HCT116 (cell line): ENCODE measurements around the gene DENND1A. TPM values are rescaled to one million over a fixed set of nuclear protein-coding genes. Genes with fewer than 3 reads are reported as not detected.

Experiments used
- ATAC-seq: fragments of 200-7000 bp; cut with Tn5 transposase; 2 replicates; pipeline ENCODE4 v1.9.1; 2020; ENCODE audit warnings: mild to moderate bottlenecking, moderate library complexity
- BruUV-seq: library from RNA; stranded (reverse); fragments of 400-500 nt; replicated peaks from 2 replicates; lab custom pipeline; 2021; lab: Mats Ljungman, UMichigan
- CTCF ChIA-PET: fragments of 300-600 bp; sonication (Branson Sonifier 250); formaldehyde crosslinking; loops from one replicate; lab custom pipeline; 2021; ENCODE audit warnings: antibody characterized with exemption; lab: Charles Lee
- POLR2A ChIA-PET: fragments of 300-600, 350-600 bp; sonication (Branson Sonifier 250); formaldehyde crosslinking; loops from one replicate; lab custom pipeline; 2021; ENCODE audit warnings: antibody characterized with exemption; lab: Charles Lee
- RAD21 ChIA-PET, 2 experiments: fragments of 300-600 bp; sonication (Branson Sonifier 250); formaldehyde crosslinking; loops; one replicate each; lab custom pipeline; 2023; ENCODE audit warnings: low total read pairs in 2 of 2; ENCODE audit not compliant: uncharacterized antibody in 2 of 2, unreplicated experiment in 2 of 2, low non-redundant PET in 1 of 2; lab: Charles Lee
- DNase-seq: peaks from one replicate; pipeline ENCODE4 v3.0.0-alpha.2; 2010; ENCODE audit warnings: low read depth, low spot score
- H2AFZ ChIP-seq: fragments of 200-600 bp; shearing (Covaris generic), sonication (generic); 2 replicates; pipeline ENCODE4 v1.6.1; 2017; ENCODE audit warnings: low read depth, mixed run types, mixed read lengths, antibody characterized with exemption, low read length; ENCODE audit not compliant: poor library complexity, severe bottlenecking
- H3K27ac ChIP-seq: 2 replicates; pipeline ENCODE4 v1.5.1; 2012; ENCODE audit warnings: low read depth, low read length
- H3K27me3 ChIP-seq: fragments of 200-600 bp; sonication (generic); 2 replicates; pipeline ENCODE4 v1.6.1; 2016; ENCODE audit warnings: mixed run types, low read length, mixed read lengths; ENCODE audit not compliant: insufficient read depth
- H3K36me3 ChIP-seq, 2 experiments: fragments of 200-500 bp in 1 of 2; fragments of 200-600 bp in 1 of 2; sonication (Bioruptor generic) in 1 of 2; sonication (generic) in 1 of 2; 2 replicates each; pipeline versions ENCODE4 v1.5.1 to v1.6.1; 2014 to 2016; ENCODE audit warnings: low read length in 2 of 2, inconsistent platforms in 1 of 2, mixed read lengths in 1 of 2, mixed run types in 1 of 2; ENCODE audit not compliant: insufficient read depth in 2 of 2, control insufficient read depth in 1 of 2
- H3K4me1 ChIP-seq, 2 experiments: fragments of 200-600 bp in 1 of 2; sonication (generic) in 1 of 2; 2 replicates each; pipeline versions ENCODE4 v1.5.1 to v1.6.1; 2012 to 2017; ENCODE audit warnings: low read length in 2 of 2, inconsistent platforms in 1 of 2, mild to moderate bottlenecking in 1 of 2, mixed read lengths in 1 of 2, mixed run types in 1 of 2, moderate library complexity in 1 of 2; ENCODE audit not compliant: insufficient read depth in 2 of 2, control insufficient read depth in 1 of 2
- H3K4me2 ChIP-seq: fragments of 200-600 bp; sonication (generic); 2 replicates; pipeline ENCODE4 v1.6.1; 2017; ENCODE audit warnings: mixed run types, low read length, mixed read lengths
- H3K4me3 ChIP-seq, 2 experiments: fragments of 200-600 bp in 1 of 2; sonication (generic) in 1 of 2; replicated peaks in 1 of 2; 2 replicates each; pipeline ENCODE4 v1.5.1; 2011 to 2016; ENCODE audit warnings: low read length in 2 of 2, control low read depth in 1 of 2, low read depth in 1 of 2, mild to moderate bottlenecking in 1 of 2, mixed read lengths in 1 of 2, mixed run types in 1 of 2
- H3K79me2 ChIP-seq: fragments of 200-600 bp; sonication (generic); 2 replicates; pipeline ENCODE4 v1.6.1; 2017; ENCODE audit warnings: mild to moderate bottlenecking, mixed run types, low read length, moderate library complexity, mixed read lengths; ENCODE audit not compliant: insufficient read depth
- H3K9ac ChIP-seq: fragments of 200-600 bp; sonication (generic); 2 replicates; pipeline ENCODE4 v1.6.1; 2016; ENCODE audit warnings: low read length, mixed read lengths
- H3K9me2 ChIP-seq: fragments of 200-600 bp; sonication (generic), shearing (Covaris generic); 2 replicates; pipeline ENCODE4 v1.6.1; 2017; ENCODE audit warnings: mixed run types, mild to moderate bottlenecking, moderate library complexity; ENCODE audit not compliant: insufficient read depth
- H3K9me3 ChIP-seq, 2 experiments: fragments of 200-500 bp in 1 of 2; fragments of 200-600 bp in 1 of 2; sonication (Bioruptor generic) in 1 of 2; sonication (generic) in 1 of 2; 2 replicates each; pipeline ENCODE4 v1.6.1; 2014 to 2017; ENCODE audit warnings: low read length in 2 of 2, mixed read lengths in 2 of 2, inconsistent platforms in 1 of 2, low read depth in 1 of 2, mild to moderate bottlenecking in 1 of 2, mixed run types in 1 of 2, moderate library complexity in 1 of 2; ENCODE audit not compliant: control insufficient read depth in 1 of 2, insufficient read depth in 1 of 2
- H4K20me1 ChIP-seq: fragments of 200-600 bp; sonication (generic), shearing (Covaris generic); 2 replicates; pipeline ENCODE4 v1.6.1; 2017; ENCODE audit warnings: mixed run types, mild to moderate bottlenecking, moderate library complexity; ENCODE audit not compliant: insufficient read depth
- ATF3 ChIP-seq: IDR thresholded peaks from 2 replicates; pipeline ENCODE4 v1.6.1; 2012
- ELF1 ChIP-seq: IDR thresholded peaks from 2 replicates; pipeline ENCODE4 v1.6.1; 2012; ENCODE audit warnings: low read depth, borderline replicate concordance
- FOSL1 ChIP-seq: IDR thresholded peaks from 2 replicates; pipeline ENCODE4 v1.6.1; 2012; ENCODE audit warnings: low read depth
- JUND ChIP-seq: IDR thresholded peaks from 2 replicates; pipeline ENCODE4 v1.6.1; 2012
- POLR2A ChIP-seq: IDR thresholded peaks from 2 replicates; pipeline ENCODE4 v1.7.0; 2011; ENCODE audit warnings: borderline replicate concordance; ENCODE audit not compliant: insufficient read depth, insufficient read length; ENCODE audit errors: extremely low read depth
- SIN3A ChIP-seq: IDR thresholded peaks from 2 replicates; pipeline ENCODE4 v1.6.1; 2012; ENCODE audit warnings: low read depth
- SP1 ChIP-seq: IDR thresholded peaks from 2 replicates; pipeline ENCODE4 v1.6.1; 2012; ENCODE audit warnings: low read depth
- ZBTB33 ChIP-seq: IDR thresholded peaks from 2 replicates; pipeline ENCODE4 v1.6.1; 2011; ENCODE audit warnings: mild to moderate bottlenecking, low read length, moderate library complexity; ENCODE audit not compliant: insufficient replicate concordance; ENCODE audit errors: extremely low read depth
- ZFX ChIP-seq: fragments of 450-650 bp; IDR thresholded peaks from 2 replicates; pipeline ENCODE4 v1.6.1; 2017
- ZNF274 ChIP-seq: fragments of 200-500 bp; sonication (Bioruptor generic); IDR thresholded peaks from 2 replicates; pipeline ENCODE4 v1.6.1; 2014; ENCODE audit warnings: mild to moderate bottlenecking, low read depth, low read length, inconsistent platforms
- intact Hi-C: fragments of 100-400 bp; cut with micrococcal nuclease; formaldehyde crosslinking; loops from 2 replicates; pipeline ENCODE4 v1.10.0; 2022
- total RNA-seq: library from RNA; stranded (reverse); gene quantifications from one replicate; pipeline ENCODE4 v1.2.1, GENCODE V29; 2021; ENCODE audit not compliant: unreplicated experiment

The DENND1A gene
- total RNA-seq, 1 experiment from 2014 or later, result 33.0 TPM

- no peak for TF ChIP-seq ZBTB33
- no peak for TF ChIP-seq JUND
- no peak for TF ChIP-seq ELF1
- no peak for TF ChIP-seq POLR2A
- TF ChIP-seq SP1, result no peak
- TF ChIP-seq ZFX, result no peak
- no peak for TF ChIP-seq ATF3
- no peak for TF ChIP-seq SIN3A
- no peak for TF ChIP-seq FOSL1
- TF ChIP-seq ZNF274, result no peak
- Histone ChIP-seq H3K36me3 (no peaks in the 10 kb centered on the region), H3K79me2 (no peaks in the 10 kb centered on the region), H3K27ac (no peak overlapping the region), H3K4me1 (no peaks in the 10 kb centered on the region), H3K9ac (no peak overlapping the region), H3K9me3 (no peaks in the 10 kb centered on the region), H3K9me2 (no peaks in the 10 kb centered on the region), H3K27me3 (no peaks in the 10 kb centered on the region), H3K4me2 (no peak overlapping the region), H2AFZ (no peak overlapping the region), H3K4me3 (no peak overlapping the region), H4K20me1 (no peaks in the 10 kb centered on the region)
- POLR2A ChIA-PET, result no interaction called here
- CTCF ChIA-PET, result no interaction called here
- no TSS peak for BruUV-seq
- no peak for DNase-seq
- intact Hi-C loops, result no loop called here
- ATAC-seq, result no peak
- RAD21 ChIA-PET, result no interaction called here
Measured at GRCh38 chr9:123411191-123411590, 518.7 kb downstream of the DENND1A start.
